ENCODE results near the gene CDH12.

Gene CDH12

DNA sequence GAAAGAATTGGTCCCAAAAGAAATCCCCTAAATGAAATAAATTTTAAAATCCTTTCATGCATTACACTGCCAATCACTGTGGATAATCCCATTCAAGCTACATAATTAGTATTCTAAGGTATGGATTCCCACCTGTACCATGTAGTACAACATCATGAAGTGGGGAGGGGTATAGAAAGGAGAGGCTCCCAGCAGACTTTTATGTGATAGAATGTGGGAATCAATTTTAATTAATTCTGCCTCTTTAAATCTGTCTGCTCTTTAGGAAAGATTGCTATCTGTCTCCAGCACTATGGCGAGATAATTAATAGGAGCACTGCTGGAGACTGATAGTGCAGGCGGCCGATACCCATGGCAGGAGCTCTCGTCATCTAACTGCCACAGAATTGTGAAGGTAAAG, 95.4 kb downstream of the CDH12 start:
- no peak for DNase-seq

DNA sequence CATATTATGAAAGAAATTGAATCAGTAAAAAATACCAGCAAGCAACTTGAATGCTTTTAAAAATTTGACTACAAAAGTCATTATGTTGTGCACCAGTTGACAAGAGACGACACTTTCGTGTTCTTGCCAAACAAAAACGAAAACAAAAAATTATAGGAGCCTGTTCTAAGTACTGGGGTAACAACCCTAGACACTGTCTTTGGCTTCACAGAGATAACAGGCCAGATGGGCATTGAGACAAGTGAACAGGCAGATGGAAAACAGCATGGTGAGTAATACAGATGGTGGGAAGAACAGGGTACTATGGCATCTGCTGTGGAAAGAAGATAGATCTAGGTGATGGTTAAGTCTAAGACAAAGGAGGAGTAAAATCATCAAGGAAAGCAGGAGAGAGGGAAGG, 99.0 kb downstream of the CDH12 start:
- DNase-seq, result no peak

DNA sequence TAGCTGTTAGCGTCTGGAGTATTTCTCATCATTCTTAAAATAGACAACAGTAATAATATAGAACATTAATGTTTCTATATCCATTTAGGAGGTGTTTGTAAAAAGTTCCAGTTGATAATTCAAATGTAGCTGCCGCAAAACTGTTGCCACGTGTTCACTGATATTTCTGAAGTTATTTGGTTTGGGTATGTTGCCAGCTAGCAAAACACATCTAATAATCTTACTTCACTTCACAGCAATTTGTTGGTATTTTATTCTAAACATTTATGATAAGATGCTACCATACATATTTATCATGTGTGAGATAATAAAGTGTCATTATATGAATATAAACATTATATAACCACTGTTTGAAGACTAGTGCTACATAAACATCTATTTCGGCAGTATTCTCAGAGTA, 101.6 kb downstream of the CDH12 start:
- DNase-seq, result no peak

GRCh38 chr5:22736443-22737003, 116.6 kb downstream of the CDH12 start:
- no peak for DNase-seq

- DNase-seq, result no peak
These were observed 118.2 kb downstream of the CDH12 start for GRCh38 chr5:22734907-22735306.

DNA sequence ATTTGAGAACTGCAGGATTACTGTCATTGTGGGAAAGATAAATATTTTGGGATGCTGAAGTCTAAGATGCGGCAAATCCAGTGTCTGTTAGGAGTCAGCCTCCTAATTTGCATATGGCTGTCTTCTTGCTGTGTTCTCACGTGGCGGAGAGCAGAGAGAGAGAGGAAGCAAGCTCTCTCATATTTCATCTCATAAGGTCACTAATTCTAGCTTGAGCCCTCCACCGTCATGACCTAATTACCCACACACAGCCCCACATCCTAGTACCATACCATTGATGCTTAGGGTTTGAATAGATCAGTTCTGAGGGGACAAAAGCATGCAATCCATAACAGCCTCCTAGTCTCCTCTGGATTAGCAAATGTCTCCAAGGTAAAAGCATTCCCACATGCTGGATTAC, 124.5 kb downstream of the CDH12 start:
- DNase-seq, result no peak

- no peak for DNase-seq
These were observed 130.7 kb downstream of the CDH12 start for GRCh38 chr5:22722491-22722890.

GRCh38 chr5:22722056-22722455, 131.1 kb downstream of the CDH12 start:
- no peak for DNase-seq

GRCh38 chr5:22719842-22720241, 133.3 kb downstream of the CDH12 start:
- DNase-seq, result no peak

DNA sequence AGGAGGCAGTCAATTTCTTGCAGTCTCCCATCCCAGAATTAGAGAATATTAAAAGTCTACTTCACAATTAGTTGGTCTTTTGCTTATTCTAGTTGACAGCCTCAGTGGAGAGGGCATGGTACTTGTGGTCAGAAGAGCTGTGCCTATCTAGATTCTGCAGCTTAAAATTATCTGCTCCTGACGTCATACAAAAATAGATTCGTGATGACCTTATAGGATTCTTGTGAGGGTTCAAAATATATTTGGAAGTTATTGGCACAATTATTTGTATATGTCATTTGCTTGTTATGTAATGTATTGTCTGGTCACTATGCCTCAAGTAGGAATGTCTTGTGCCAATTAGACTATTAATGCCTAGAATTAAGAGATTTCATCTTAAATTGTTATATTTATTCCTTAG, 142.5 kb downstream of the CDH12 start:
- DNase-seq, result no peak

GRCh38 chr5:22709743-22710142, 143.4 kb downstream of the CDH12 start:
- no peak for DNase-seq

GRCh38 chr5:22708770-22709328, 144.3 kb downstream of the CDH12 start:
- no peak for DNase-seq

- DNase-seq, result no peak
These were observed 146.2 kb downstream of the CDH12 start for GRCh38 chr5:22706901-22707300.

GRCh38 chr5:22699319-22699718, 153.8 kb downstream of the CDH12 start:
- DNase-seq, result no peak

GRCh38 chr5:22693121-22693520, 160.0 kb downstream of the CDH12 start:
- DNase-seq, result no peak

DNA sequence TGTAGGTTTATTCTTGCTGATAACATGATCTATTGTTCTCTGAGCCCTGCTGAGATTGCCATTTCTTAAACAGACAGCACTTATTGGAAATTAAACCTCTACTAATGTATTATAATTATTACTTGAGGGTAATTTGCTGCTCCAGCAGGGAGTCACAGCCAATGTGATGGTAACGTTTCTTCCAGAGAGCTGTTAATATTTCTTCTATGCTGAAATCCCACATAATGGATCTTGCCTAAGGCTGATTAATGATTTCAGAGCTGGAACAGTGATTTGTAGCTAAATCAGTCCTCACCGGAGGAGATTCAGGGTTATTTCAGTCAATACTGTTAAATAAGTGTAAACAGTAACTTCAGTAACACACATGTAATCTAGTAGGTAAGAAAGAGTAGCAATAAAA, 170.1 kb downstream of the CDH12 start:
- no peak for DNase-seq

DNA sequence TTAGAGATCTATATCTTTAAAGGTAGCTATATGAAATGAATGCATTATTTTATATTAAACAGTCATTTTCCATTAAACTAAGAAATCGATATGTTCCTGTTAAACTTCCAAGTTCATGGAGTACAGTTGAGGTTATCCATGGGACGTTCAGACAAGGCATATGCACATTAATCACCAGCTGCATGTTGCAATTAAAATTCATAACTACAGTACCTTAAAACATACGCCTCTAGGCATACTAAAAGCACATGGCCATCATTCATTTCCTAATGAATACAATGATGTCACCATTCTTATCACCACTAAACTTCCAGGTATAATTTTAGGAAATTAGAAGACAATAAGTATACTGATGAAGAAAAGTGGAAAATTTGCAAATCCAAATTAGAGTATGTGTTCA, 174.3 kb downstream of the CDH12 start:
- no peak for DNase-seq

DNA sequence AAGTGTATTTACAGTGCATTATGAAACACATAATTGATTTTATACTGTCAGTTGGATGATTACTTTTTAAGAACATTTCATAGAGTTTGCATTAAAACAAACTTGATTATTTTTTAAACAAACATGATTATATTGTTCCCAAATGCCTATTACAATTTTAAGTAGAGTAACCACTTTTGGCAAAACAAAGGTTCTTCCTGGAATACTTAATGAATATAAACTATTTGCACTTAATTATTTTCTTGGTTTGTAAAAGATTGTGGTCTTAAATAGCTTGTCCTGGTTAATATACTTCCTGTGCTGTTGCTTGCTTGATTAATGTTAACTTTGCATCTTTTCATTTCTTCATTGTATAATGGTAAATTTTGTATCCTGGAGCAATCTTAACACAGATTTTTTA, 180.0 kb downstream of the CDH12 start:
- no peak for DNase-seq

GRCh38 chr5:22669345-22669744, 183.8 kb downstream of the CDH12 start:
- no peak for DNase-seq

DNA sequence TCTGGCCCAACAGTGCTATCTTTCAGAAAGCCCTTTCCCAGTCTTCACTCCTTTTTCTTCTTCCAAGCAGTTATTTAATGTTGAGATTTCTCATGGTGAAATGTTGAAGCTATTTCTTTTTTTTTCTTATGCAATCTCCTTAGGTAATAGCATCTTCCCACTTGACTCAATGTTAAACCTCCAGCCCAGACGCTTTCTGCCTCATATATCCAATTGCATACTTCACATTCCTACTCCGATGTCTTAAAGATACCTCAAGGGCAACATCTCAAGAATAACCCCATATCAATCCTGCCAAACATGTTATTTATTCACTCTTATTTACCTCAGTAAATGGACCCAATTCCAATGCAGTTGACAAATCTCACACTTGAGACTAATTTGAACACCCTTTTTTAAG, 187.3 kb downstream of the CDH12 start:
- DNase-seq, result no peak

- DNase-seq, result no peak
These were observed 190.0 kb downstream of the CDH12 start for GRCh38 chr5:22663134-22663533.

GRCh38 chr5:22662391-22662790, 190.8 kb downstream of the CDH12 start:
- no peak for DNase-seq

GRCh38 chr5:22651355-22651754, 201.8 kb downstream of the CDH12 start:
- no peak for DNase-seq

DNA sequence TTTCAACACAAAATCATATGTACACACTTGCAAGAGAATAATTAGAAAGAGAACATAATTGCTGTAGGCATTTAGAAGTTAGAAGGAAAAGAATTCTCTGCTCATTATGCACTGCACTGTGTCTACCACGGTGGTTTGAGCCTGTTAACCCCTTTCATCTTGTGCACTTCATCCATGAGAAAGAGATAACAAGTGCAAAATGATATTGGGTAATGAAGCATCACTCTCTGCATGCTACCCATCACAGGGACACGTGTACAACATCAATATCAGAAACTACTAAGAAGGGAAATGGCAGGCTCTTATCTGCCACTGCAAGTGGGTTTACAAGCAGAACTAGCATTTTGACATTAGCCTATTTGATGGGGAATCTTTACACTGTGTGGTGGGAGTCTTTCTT, 202.6 kb downstream of the CDH12 start:
- DNase-seq, result no peak

DNA sequence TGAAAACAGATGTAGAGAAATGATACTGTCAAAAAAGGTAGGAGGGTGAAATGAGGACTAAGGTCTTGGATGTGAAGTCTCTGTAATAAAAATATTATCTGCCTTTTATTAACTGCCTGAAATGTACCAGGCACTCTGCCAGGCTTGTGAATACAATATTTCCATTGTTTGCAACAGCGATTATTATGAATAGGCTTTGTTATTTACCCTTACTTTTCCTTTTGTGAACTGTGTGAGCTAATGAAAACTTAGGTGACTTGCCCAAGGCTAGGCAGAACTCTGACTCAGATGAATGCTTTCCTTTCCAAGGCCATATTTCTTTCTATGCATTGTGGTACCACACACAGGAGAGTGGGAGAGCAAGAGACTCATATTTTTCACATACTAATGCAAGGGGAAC, 204.1 kb downstream of the CDH12 start:
- DNase-seq, result no peak

DNA sequence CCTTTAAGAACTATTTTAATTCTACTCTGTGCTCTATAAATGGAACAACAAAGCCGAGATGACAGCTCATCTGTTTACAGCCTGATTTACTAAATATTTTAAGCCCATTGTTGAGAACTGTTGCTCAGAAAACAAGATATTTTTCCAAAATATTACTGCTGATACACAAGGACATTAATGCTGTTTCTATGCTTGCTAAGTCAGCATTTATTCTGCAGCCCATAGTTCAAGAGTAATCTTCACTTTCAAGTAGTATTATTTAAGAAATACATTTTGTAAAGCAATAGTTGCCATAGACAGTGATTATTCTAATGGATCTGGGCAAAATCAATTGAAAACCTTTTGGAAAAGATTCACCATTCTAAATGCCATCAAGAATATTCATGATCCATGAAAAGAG, 208.3 kb downstream of the CDH12 start:
- no peak for DNase-seq
